Subcutaneous adipose tissue (tissue), 4 donors: Measurements from ENCODE around the gene FEZF2. TPM values are rescaled to one million over a fixed set of nuclear protein-coding genes. Genes with fewer than 3 reads are reported as not detected.

Experiments
- total RNA-seq, 4 donors: library from RNA; depleted of rRNA; stranded (reverse); fragments of >200 nt; gene quantifications; one replicate each; pipeline ENCODE4 v1.1.0, GENCODE V29; 2016
- TF ChIP-seq, protein P1 (sequence below): fragments of 450-650 bp; IDR thresholded peaks from one replicate; pipeline ENCODE4 v1.5.1; 2016; ENCODE audit warnings: low read depth, mild to moderate bottlenecking, control low read depth, antibody characterized with exemption, moderate library complexity

Gene FEZF2
- total RNA-seq: not detected

GRCh38 chr3:62373215-62373614 is at the start of gene FEZF2:
Gene FEZF2, minus strand, starts transcription at chr3:62373550. Its CDS starts 682 bp downstream, at chr3:62372868.
- TF ChIP-seq, protein P1, sequence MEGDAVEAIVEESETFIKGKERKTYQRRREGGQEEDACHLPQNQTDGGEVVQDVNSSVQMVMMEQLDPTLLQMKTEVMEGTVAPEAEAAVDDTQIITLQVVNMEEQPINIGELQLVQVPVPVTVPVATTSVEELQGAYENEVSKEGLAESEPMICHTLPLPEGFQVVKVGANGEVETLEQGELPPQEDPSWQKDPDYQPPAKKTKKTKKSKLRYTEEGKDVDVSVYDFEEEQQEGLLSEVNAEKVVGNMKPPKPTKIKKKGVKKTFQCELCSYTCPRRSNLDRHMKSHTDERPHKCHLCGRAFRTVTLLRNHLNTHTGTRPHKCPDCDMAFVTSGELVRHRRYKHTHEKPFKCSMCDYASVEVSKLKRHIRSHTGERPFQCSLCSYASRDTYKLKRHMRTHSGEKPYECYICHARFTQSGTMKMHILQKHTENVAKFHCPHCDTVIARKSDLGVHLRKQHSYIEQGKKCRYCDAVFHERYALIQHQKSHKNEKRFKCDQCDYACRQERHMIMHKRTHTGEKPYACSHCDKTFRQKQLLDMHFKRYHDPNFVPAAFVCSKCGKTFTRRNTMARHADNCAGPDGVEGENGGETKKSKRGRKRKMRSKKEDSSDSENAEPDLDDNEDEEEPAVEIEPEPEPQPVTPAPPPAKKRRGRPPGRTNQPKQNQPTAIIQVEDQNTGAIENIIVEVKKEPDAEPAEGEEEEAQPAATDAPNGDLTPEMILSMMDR: no peak

- TF ChIP-seq, protein P1: no peak
Observed at GRCh38 chr3:62421207-62421606, 47.9 kb upstream of the FEZF2 start.

DNA sequence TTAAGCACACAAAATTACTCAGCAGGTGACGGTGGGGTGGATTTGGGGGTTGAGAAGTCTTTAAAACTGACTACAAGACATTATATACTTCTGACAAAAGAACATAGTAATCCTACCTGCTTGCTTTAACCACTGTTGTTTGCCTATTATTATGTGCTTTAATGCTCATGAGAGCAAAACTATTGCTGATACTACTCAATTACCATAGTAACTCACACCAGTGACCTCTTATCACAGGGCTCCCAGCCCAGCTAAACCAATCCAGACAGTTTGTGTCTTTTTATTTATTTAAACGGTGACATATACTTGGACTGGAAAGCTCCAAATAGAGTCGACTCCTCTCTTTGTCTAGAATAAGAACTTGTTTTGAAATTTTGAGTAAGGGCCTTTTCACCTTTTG is 42.8 kb upstream of the FEZF2 start:
- TF ChIP-seq, protein P1: no peak

DNA sequence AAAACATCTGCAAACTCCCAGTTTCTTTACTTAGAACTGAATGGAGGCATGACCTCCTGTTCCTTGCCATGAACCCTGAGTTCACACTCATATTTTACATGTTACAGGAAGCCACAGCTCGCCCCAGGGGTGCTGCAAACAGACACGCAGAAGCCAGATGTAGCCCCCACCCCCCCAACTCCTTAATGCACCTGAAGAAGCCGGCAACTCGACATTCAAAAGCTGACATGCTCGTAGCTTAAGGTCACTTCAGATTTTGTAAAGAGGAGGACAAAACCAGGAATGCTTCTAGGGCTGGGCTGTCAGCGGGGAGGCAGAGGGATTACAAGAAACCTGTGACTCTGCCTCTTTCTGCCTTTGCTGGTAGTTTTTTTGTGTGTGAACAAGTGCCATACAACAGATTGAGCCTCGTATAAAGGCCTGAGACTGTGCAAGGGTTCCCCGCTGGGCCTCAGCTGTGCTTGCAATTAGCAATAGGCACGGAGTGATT is 42.0 kb upstream of the FEZF2 start:
- TF ChIP-seq, protein P1: no peak

DNA sequence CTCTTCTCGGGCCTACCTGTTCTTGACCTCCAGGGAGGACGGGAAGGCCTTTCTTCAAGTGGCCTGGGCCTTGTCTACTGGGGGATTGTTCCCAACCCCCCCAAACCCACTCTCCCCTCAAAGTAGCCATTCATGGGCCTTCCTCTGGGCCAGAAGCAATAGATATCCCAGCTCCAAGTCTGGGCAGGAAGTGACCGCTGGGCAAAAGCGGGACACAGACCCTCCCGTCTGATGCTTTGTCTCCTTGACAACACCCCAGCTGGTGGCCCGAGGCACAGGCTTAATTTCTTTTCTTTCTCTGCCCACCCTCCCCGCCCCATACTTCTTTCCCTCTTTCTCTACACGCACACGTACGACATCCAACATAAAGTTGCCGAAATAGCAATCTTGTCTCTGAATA is 41.4 kb upstream of the FEZF2 start:
- TF ChIP-seq, protein P1: no peak

DNA sequence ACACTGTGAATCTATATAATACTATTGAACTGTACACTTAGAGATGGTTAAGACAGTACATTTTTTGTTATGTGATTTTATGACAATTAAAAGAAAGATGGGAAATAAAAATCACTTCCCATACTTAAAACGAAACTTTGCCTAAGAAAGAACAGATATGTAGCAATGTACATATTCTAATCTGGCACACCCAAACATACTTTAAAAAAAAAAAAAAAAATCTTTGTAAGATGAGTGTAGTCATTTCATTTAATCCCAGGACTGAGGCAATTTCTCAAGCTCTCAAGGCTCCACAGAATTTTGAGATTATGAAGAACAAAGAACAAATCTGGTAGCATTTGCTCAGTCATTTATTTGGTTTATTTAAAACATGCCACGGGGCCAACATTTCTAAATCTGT is 40.3 kb upstream of the FEZF2 start:
- TF ChIP-seq, protein P1: no peak

- TF ChIP-seq, protein P1: no peak
Observed at GRCh38 chr3:62406945-62407344, 33.6 kb upstream of the FEZF2 start.

- TF ChIP-seq, protein P1: no peak
Observed at GRCh38 chr3:62405566-62405965, 32.2 kb upstream of the FEZF2 start.
